Smooth muscle cell (in vitro differentiated cells): Measurements from ENCODE around the gene UGT1A8. TPM values are rescaled to one million over a fixed set of nuclear protein-coding genes. Genes with fewer than 3 reads are reported as not detected.
"Not testable (repeated sequence)": the region's sequence is repeated elsewhere in the genome, so short reads cannot be mapped to it uniquely, and the experiment has no call there.

Experiments
- DNase-seq: peaks from one replicate; lab custom pipeline; 2025; ENCODE audit not compliant: unreplicated experiment; lab: John Stamatoyannopoulos, UW
- H2AFZ ChIP-seq: fragments of 200-600 bp; sonication (generic); 2 replicates; pipeline ENCODE4 v1.6.0; 2016; ENCODE audit warnings: antibody characterized with exemption, low read depth, mild to moderate bottlenecking
- H3F3A ChIP-seq: fragments of 200-600 bp; sonication (generic); 2 replicates; pipeline ENCODE4 v1.6.0; 2017; ENCODE audit warnings: antibody characterized with exemption, low read depth
- H3K27ac ChIP-seq: fragments of 200-600 bp; sonication (generic); 2 replicates; pipeline ENCODE4 v1.5.1; 2016; ENCODE audit warnings: low read depth, mild to moderate bottlenecking
- H3K27me3 ChIP-seq: fragments of 200-600 bp; sonication (generic); 2 replicates; pipeline ENCODE4 v1.6.1; 2016; ENCODE audit warnings: low read depth, mild to moderate bottlenecking
- H3K36me3 ChIP-seq: fragments of 200-600 bp; sonication (generic); 2 replicates; pipeline ENCODE4 v1.5.1; 2016; ENCODE audit warnings: low read depth
- H3K4me1 ChIP-seq: fragments of 200-600 bp; sonication (generic); 2 replicates; pipeline ENCODE4 v1.5.1; 2016; ENCODE audit warnings: low read depth
- H3K4me2 ChIP-seq: fragments of 200-600 bp; sonication (generic); 2 replicates; pipeline ENCODE4 v1.6.0; 2016; ENCODE audit warnings: mild to moderate bottlenecking
- H3K4me3 ChIP-seq: fragments of 200-600 bp; sonication (generic); 2 replicates; pipeline ENCODE4 v1.5.1; 2016; ENCODE audit warnings: mild to moderate bottlenecking
- H3K79me2 ChIP-seq: fragments of 200-600 bp; sonication (generic); 2 replicates; pipeline ENCODE4 v1.6.0; 2016; ENCODE audit warnings: low read depth, mild to moderate bottlenecking
- H3K9ac ChIP-seq: fragments of 200-600 bp; sonication (generic); 2 replicates; pipeline ENCODE4 v1.6.0; 2016; ENCODE audit warnings: low read depth
- H3K9me3 ChIP-seq: fragments of 200-600 bp; sonication (generic); replicated peaks from 2 replicates; pipeline ENCODE4 v1.5.1; 2016; ENCODE audit warnings: low read depth
- H4K20me1 ChIP-seq: fragments of 200-600 bp; sonication (generic); 2 replicates; pipeline ENCODE4 v1.6.0; 2016; ENCODE audit warnings: low read depth
- CTCF ChIP-seq: fragments of 200-600 bp; sonication (generic); IDR thresholded peaks from 2 replicates; pipeline ENCODE4 v1.5.1; 2017; ENCODE audit warnings: borderline replicate concordance, mild to moderate bottlenecking, antibody characterized with exemption; ENCODE audit not compliant: insufficient read depth, poor library complexity, severe bottlenecking
- WGBS: methylation state at CpG from one replicate; pipeline ENCODE4 v1.1.7; 2016; ENCODE audit warnings: low lambda C conversion rate; 5-methylcytosine and 5-hydroxymethylcytosine counted together
- polyA plus RNA-seq: library from polyadenylated mRNA; unstranded; fragments of >200 nt; fragmentation: Nextera tagmentation; extraction: Ambion mirVana; gene quantifications from 2 replicates; pipeline ENCODE4 v1.2.1, GENCODE V29; 2016
- total RNA-seq: library from RNA; depleted of rRNA; stranded (reverse); fragments of >200 nt; gene quantifications from 2 replicates; pipeline ENCODE4 v1.2.3, GENCODE V29; 2014

UGT1A8 gene
- total and polyA plus RNA-seq, 2 experiments from 2014 or later, result not detected

GRCh38 chr2:233740870-233741269 lies 123.4 kb downstream of the UGT1A8 start:
- no peak for TF ChIP-seq CTCF
- WGBS, result 36% methylated on average over 2 of the region's 2 CpGs

GRCh38 chr2:233743464-233744259 lies 126.2 kb downstream of the UGT1A8 start:
- no peaks in the 10 kb centered on the region for H3K27me3 ChIP-seq
- 94% methylated on average over 46 of the region's 46 CpGs for WGBS
- no peak for DNase-seq
- H4K20me1 ChIP-seq, result no peaks in the 10 kb centered on the region
- no peak overlapping the region for H3K9ac ChIP-seq
- no peaks in the 10 kb centered on the region for H3F3A ChIP-seq
- H3K4me1 ChIP-seq, result no peaks in the 10 kb centered on the region
- no peak overlapping the region for H3K4me2 ChIP-seq
- no peak for TF ChIP-seq CTCF
- no peaks in the 10 kb centered on the region for H3K36me3 ChIP-seq
- no peak overlapping the region for H3K4me3 ChIP-seq
- no peak overlapping the region for H3K27ac ChIP-seq
- H2AFZ ChIP-seq, result no peak overlapping the region
- no peaks in the 10 kb centered on the region for H3K9me3 ChIP-seq
- H3K79me2 ChIP-seq, result no peaks in the 10 kb centered on the region

More at GRCh38 chr2:233740870-233741269, 123.4 kb downstream of the UGT1A8 start:
- no peaks in the 10 kb centered on the region for H3K36me3 ChIP-seq
- no peaks in the 10 kb centered on the region for H3F3A ChIP-seq
- no peaks in the 10 kb centered on the region for H3K4me1 ChIP-seq
- DNase-seq, result no peak
- no peak overlapping the region for H3K9ac ChIP-seq
- no peaks in the 10 kb centered on the region for H3K79me2 ChIP-seq
- H3K9me3 ChIP-seq, result no peaks in the 10 kb centered on the region
- H3K27me3 ChIP-seq, result no peaks in the 10 kb centered on the region
- H3K27ac ChIP-seq, result no peak overlapping the region
- H3K4me3 ChIP-seq, result no peak overlapping the region
- no peak overlapping the region for H2AFZ ChIP-seq
- H4K20me1 ChIP-seq, result no peaks in the 10 kb centered on the region
- H3K4me2 ChIP-seq, result no peak overlapping the region

- Histone ChIP-seq H3K4me1 (no peaks in the 10 kb centered on the region), H3K4me2 (no peak overlapping the region), H3K9me3 (no peaks in the 10 kb centered on the region), H4K20me1 (no peaks in the 10 kb centered on the region), H3K27me3 (no peaks in the 10 kb centered on the region), H3K79me2 (no peaks in the 10 kb centered on the region), H3K9ac (no peak overlapping the region), H3K27ac (no peak overlapping the region), H3F3A (no peaks in the 10 kb centered on the region), H3K4me3 (no peak overlapping the region), H2AFZ (no peak overlapping the region), H3K36me3 (no peaks in the 10 kb centered on the region)
- no peak for TF ChIP-seq CTCF
- WGBS, result 88% methylated on average over 5 of the region's 5 CpGs
- no peak for DNase-seq
Measured at GRCh38 chr2:233745073-233745755, 127.8 kb downstream of the UGT1A8 start.

GRCh38 chr2:233745838-233746237 lies 128.4 kb downstream of the UGT1A8 start:
- H3K9ac ChIP-seq, H3K27me3 ChIP-seq, H3K79me2 ChIP-seq, H3K27ac ChIP-seq, DNase-seq, H3K4me3 ChIP-seq, H3K36me3 ChIP-seq, H3K9me3 ChIP-seq, H4K20me1 ChIP-seq, H3K4me2 ChIP-seq, H3F3A ChIP-seq, H3K4me1 ChIP-seq, H2AFZ ChIP-seq: not testable (repeated sequence)
- WGBS, result 85% methylated on average over 2 of the region's 2 CpGs
